Keratinocyte (primary cell): ENCODE results near the gene PRDX5. TPM values are rescaled to one million over a fixed set of nuclear protein-coding genes. Genes with fewer than 3 reads are reported as not detected.

Source experiments
- DNase-seq: peaks from one replicate; pipeline ENCODE4 v3.0.0-alpha.2; 2011; ENCODE audit warnings: low read depth, missing footprints, low spot score
- FAIRE-seq: peaks from 2 replicates; lab custom pipeline; 2011; peaks lifted over from hg19 to GRCh38; lab: Jason Lieb, UNC
- H2AFZ ChIP-seq: 2 replicates; pipeline ENCODE4 v1.6.0; 2012; ENCODE audit warnings: low read length, control low read depth, inconsistent platforms; ENCODE audit not compliant: control insufficient read depth
- H3K27ac ChIP-seq: 2 replicates; pipeline ENCODE4 v1.5.1; 2011; ENCODE audit warnings: low read length; ENCODE audit not compliant: control insufficient read depth, insufficient read depth
- H3K27me3 ChIP-seq: 3 replicates; pipeline ENCODE4 v1.6.0; 2011; ENCODE audit warnings: low read length; ENCODE audit not compliant: control insufficient read depth, insufficient read depth; ENCODE audit errors: extremely low read depth
- H3K36me3 ChIP-seq, 2 experiments: 2 replicates in 1 of 2; 3 replicates in 1 of 2; pipeline ENCODE4 v1.5.1; 2011; ENCODE audit warnings: low read length in 2 of 2, mild to moderate bottlenecking in 1 of 2; ENCODE audit not compliant: control insufficient read depth in 2 of 2, insufficient read depth in 2 of 2; ENCODE audit errors: extremely low read depth in 1 of 2
- H3K4me1 ChIP-seq: 3 replicates; pipeline ENCODE4 v1.5.1; 2011; ENCODE audit warnings: low read length; ENCODE audit not compliant: control insufficient read depth, insufficient read depth; ENCODE audit errors: extremely low read depth
- H3K4me2 ChIP-seq: 3 replicates; pipeline ENCODE4 v1.6.0; 2011; ENCODE audit warnings: low read depth, low read length; ENCODE audit not compliant: control insufficient read depth, insufficient read depth; ENCODE audit errors: extremely low read depth
- H3K4me3 ChIP-seq, 3 experiments: fragments of 200-600 bp in 1 of 3; sonication (generic) in 1 of 3; 2 replicates in 2 of 3; 3 replicates in 1 of 3; pipeline ENCODE4 v1.5.1; 2011 to 2016; ENCODE audit warnings: low read length in 3 of 3, mild to moderate bottlenecking in 3 of 3, control low read depth in 2 of 3, inconsistent platforms in 1 of 3, low read depth in 1 of 3, mixed read lengths in 1 of 3, mixed run types in 1 of 3, moderate library complexity in 1 of 3; ENCODE audit not compliant: control insufficient read depth in 2 of 3, insufficient read depth in 2 of 3; ENCODE audit errors: extremely low read depth in 1 of 3
- H3K79me2 ChIP-seq: 2 replicates; pipeline ENCODE4 v1.6.0; 2012; ENCODE audit warnings: low read length; ENCODE audit not compliant: control insufficient read depth, insufficient read depth
- H3K9ac ChIP-seq: 3 replicates; pipeline ENCODE4 v1.6.0; 2011; ENCODE audit warnings: low read length; ENCODE audit not compliant: control insufficient read depth, insufficient read depth; ENCODE audit errors: extremely low read depth
- H3K9me1 ChIP-seq: 3 replicates; pipeline ENCODE4 v1.6.0; 2011; ENCODE audit warnings: low read length; ENCODE audit not compliant: control insufficient read depth, insufficient read depth; ENCODE audit errors: extremely low read depth
- H3K9me3 ChIP-seq: 2 replicates; pipeline ENCODE4 v1.5.1; 2012; ENCODE audit warnings: low read depth, low read length; ENCODE audit not compliant: control insufficient read depth
- H4K20me1 ChIP-seq: 3 replicates; pipeline ENCODE4 v1.6.0; 2011; ENCODE audit warnings: low read length; ENCODE audit not compliant: control insufficient read depth, insufficient read depth; ENCODE audit errors: extremely low read depth
- CTCF ChIP-seq, 3 experiments: IDR thresholded peaks in 1 of 3; conservative IDR thresholded peaks in 1 of 3; optimal IDR thresholded peaks in 1 of 3; 2 replicates in 2 of 3; 3 replicates in 1 of 3; pipeline versions ENCODE3 to v1.5.1; 2011; ENCODE audit warnings: low read length in 3 of 3, mild to moderate bottlenecking in 3 of 3, moderate library complexity in 2 of 3, control low read depth in 1 of 3, inconsistent platforms in 1 of 3; ENCODE audit not compliant: insufficient read depth in 2 of 3; ENCODE audit errors: extremely low read depth in 1 of 3
- EZH2 ChIP-seq: IDR thresholded peaks from one replicate; pipeline ENCODE4 v1.6.1; 2012; ENCODE audit warnings: inconsistent platforms, mild to moderate bottlenecking, low read length, moderate library complexity
- dilution Hi-C: fragments of 300-500 bp; cut with MboI; formaldehyde crosslinking; loops from one replicate; pipeline ENCODE4 v1.7.0; 2020; ENCODE audit warnings: low sequenced_read_pairs; ENCODE audit not compliant: extremely low pct_ligation_motif_present
- polyA plus RNA-seq, 5 experiments: library from polyadenylated mRNA; depleted of rRNA in 3 of 5; stranded (reverse) in 3 of 5; stranded (forward) in 1 of 5; unstranded in 1 of 5; fragments of >200 nt; gene quantifications; 1 replicate in 1 of 5; 2 replicates in 3 of 5; 3 replicates in 1 of 5; pipeline versions ENCODE4 v1.2.1 to v1.2.3, GENCODE V29; 2011 to 2012; ENCODE audit warnings: missing spikeins in 2 of 5, low read depth in 1 of 5, low replicate concordance in 1 of 5

The PRDX5 gene
- polyA plus RNA-seq, 1 donor (not counting 4 experiments of a cell fraction or from before 2014, with no cell fraction given), result 590 TPM

GRCh38 chr11:64324692-64325469, 7.0 kb downstream of the PRDX5 start:
- peak overlapping the region; percentile 69 for H3K4me2 ChIP-seq
- H3K4me3 ChIP-seq, result peak overlapping the region in 1 of 3 experiments; percentile 11
- no peaks in the 10 kb centered on the region for H4K20me1 ChIP-seq
- H3K9ac ChIP-seq, result peak overlapping the region; percentile 72
- peaks cover 52% of the 10 kb centered on the region for H3K4me1 ChIP-seq
- dilution Hi-C loops, result no loop called here
- peak overlapping the region; percentile 30 for H2AFZ ChIP-seq
- peaks cover 2% of the 10 kb centered on the region for H3K9me1 ChIP-seq
- no peaks in the 10 kb centered on the region for H3K27me3 ChIP-seq
- no peak for TF ChIP-seq CTCF (optimal IDR thresholded peaks at IDR 0.05 in 1 of 3, IDR thresholded peaks at IDR 0.05 in 1 of 3, conservative IDR thresholded peaks at IDR 0.05 in 1 of 3; ENCODE audit: extremely low read depth in 1 of 3, insufficient read depth in 2 of 3, low read length in 3 of 3)
- TF ChIP-seq EZH2, result no peak
- H3K9me3 ChIP-seq, result no peaks in the 10 kb centered on the region
- H3K36me3 ChIP-seq, result peaks cover 16 to 21% of the 10 kb centered on the region in 2 experiments
- DNase-seq (peak; percentile 89), FAIRE-seq (peak; percentile 98)
- H3K27ac ChIP-seq, result peak overlapping the region; percentile 95
- peaks cover 10% of the 10 kb centered on the region for H3K79me2 ChIP-seq

- H3K4me1 ChIP-seq, result peaks cover 40% of the 10 kb centered on the region
- no peak for FAIRE-seq
These were observed 9.5 kb downstream of the PRDX5 start for GRCh38 chr11:64327375-64327774.

More at GRCh38 chr11:64327375-64327774, 9.5 kb downstream of the PRDX5 start:
- dilution Hi-C loops, result no loop called here
- Histone ChIP-seq H3K9ac (no peak overlapping the region), H3K27me3 (no peaks in the 10 kb centered on the region), H3K9me1 (no peaks in the 10 kb centered on the region), H3K36me3 (peaks cover 1 to 10% of the 10 kb centered on the region in 2 experiments), H3K4me2 (no peak overlapping the region), H3K9me3 (no peaks in the 10 kb centered on the region), H3K27ac (no peak overlapping the region), H3K79me2 (peaks cover 4% of the 10 kb centered on the region), H2AFZ (no peak overlapping the region), H4K20me1 (no peaks in the 10 kb centered on the region), H3K4me3 (no peak overlapping the region)
- TF ChIP-seq EZH2 (no peak), CTCF (optimal IDR thresholded peaks at IDR 0.05 in 1 of 3, IDR thresholded peaks at IDR 0.05 in 1 of 3, conservative IDR thresholded peaks at IDR 0.05 in 1 of 3; ENCODE audit: extremely low read depth in 1 of 3, insufficient read depth in 2 of 3, low read length in 3 of 3) (no peak)
- DNase-seq, result no peak
